ENCODE results near the gene TTC32.

TTC32 gene

DNA sequence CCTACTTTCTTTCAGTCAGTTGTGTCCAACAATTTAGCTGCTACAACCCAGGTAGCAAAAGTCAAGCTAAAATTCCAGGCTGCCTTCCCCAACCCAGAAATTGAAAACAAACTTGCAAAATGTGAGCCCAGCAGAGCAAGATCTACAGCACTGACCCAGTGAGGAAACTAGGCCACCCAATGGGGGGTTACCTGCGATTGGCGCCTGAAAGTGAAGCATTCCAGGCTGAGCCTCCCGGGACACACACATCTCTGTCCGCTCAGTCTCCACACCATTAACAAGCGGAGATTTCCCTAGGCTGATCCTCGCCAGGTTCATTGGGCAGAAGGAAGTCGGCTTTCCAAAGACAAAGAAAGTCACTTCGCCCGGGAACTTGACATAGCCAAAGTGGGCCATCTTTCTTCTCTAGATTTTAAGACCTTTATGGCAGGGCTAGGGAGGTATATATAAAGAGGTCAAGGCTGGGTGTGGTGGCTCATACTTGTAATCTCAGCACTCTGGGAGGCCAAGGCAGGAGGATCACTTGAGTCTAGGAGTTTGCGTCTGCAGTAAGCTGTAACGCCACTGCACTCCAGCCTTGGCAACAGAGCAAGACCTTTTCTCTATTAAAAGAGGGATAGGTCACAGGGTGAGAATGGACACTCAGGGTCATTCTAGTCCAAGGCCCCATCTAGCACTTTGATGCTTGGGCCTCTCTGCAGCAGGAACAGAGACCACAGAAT lies 53.6 kb downstream of the TTC32 start:
- DNase-seq, result no peak

DNA sequence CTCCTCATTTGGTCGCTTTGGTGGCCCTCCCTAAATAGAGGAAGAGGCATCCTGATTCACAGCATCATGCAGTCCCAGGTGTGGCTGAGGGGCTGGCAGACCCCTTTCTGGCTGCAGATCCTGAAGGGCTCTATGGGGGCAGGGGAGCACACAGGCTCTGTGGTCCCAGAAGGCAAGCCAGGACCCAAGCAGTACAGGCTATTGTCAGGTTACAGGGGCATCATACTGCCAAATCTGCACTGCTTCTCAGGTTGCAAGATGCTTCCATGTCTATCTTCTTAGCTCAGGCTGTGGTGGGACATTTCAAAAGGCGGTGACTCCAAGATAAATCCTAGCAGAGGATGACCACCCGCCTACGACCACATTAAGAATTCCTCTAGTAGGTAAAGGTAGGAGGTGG lies 54.3 kb downstream of the TTC32 start:
- DNase-seq, result no peak

Measured in suppressor macrophage treated with lipopolysaccharide for 4 hours (primary cell).